ENCODE results near the gene CTU2.

Gene CTU2

GRCh38 chr16:88697116-88697830 is 9.0 kb upstream of the CTU2 start:
- no peak for DNase-seq (ENCODE audit: low read depth, low spot score)

DNA sequence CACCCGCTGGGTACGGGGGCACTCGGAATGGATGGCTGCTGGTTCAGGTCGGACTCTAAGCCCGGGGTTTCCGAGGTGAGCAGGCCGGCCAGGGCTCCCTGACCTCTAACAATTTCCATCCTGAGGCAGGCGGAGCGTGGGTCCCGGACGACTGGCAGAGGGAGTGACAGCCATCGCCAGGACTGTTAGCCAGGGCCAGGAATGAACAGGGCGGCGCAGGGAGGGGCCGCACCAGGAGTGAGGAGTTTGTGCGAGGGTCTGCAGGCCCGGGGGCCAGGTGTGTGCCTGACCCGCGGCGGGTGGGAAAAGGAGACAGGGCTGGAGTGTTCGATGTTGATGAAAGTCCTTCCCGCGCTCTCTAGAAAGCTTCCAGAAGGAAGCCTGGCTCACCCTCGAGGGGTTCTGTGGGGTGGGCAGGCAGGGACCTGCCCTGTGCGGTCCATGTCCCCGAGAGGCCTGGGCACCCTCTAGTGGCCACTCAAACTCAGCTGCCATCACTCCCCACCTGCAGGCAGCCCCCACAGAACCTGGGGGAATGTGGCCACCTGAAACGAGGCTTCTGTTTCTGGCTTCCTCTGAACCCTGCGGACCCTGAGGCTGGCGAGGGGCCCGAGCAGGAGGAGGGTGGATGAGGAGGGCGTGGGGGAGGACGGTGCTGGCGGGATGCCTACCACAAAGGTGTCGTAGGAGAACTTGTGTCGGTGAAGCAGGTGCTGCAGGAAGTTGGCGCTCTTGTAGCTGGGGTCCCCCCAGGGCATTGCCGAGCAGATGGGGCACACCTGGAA is 8.3 kb upstream of the CTU2 start:
- DNase-seq (ENCODE audit: low read depth, low spot score): no peak

DNA sequence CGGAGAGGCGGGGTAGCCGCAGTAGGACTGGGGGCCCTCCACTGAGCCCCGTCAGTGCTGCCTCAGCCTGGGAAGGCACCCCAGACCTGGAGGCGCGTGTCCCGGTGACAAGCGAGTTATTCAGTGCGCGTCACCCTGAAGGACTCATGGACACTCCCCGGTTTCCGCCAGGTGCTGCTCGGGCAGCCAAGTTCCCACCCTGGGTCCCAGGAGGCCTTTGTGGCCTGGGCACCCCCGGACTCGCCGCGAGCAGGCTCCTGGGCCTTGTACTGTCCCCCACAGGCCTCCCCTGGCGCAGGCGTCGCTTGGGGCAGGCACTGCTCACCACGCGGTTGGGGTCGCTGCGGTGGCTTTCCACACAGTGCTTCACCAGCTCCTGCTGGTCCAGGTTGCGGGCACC is 7.7 kb upstream of the CTU2 start:
- no peak for DNase-seq (ENCODE audit: low read depth, low spot score)

GRCh38 chr16:88699180-88699579 is 7.1 kb upstream of the CTU2 start:
- no peak for DNase-seq (ENCODE audit: low read depth, low spot score)

DNA sequence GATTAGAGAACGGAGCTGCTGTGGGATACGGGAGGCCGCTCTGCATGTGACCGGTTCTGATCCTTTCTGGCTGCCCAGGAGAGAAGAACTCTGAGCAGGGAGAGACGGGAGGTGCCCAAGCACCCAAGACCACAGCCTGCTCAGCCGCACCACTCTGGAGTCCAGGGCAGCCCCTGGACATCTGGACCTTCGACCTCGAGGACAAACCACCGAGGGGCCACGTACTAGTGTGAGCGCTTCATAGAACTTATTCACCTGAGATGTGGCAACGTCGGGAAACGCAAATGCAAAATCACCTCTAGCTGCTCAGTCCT is 6.0 kb upstream of the CTU2 start:
- no peak for DNase-seq (ENCODE audit: low read depth, low spot score)

DNA sequence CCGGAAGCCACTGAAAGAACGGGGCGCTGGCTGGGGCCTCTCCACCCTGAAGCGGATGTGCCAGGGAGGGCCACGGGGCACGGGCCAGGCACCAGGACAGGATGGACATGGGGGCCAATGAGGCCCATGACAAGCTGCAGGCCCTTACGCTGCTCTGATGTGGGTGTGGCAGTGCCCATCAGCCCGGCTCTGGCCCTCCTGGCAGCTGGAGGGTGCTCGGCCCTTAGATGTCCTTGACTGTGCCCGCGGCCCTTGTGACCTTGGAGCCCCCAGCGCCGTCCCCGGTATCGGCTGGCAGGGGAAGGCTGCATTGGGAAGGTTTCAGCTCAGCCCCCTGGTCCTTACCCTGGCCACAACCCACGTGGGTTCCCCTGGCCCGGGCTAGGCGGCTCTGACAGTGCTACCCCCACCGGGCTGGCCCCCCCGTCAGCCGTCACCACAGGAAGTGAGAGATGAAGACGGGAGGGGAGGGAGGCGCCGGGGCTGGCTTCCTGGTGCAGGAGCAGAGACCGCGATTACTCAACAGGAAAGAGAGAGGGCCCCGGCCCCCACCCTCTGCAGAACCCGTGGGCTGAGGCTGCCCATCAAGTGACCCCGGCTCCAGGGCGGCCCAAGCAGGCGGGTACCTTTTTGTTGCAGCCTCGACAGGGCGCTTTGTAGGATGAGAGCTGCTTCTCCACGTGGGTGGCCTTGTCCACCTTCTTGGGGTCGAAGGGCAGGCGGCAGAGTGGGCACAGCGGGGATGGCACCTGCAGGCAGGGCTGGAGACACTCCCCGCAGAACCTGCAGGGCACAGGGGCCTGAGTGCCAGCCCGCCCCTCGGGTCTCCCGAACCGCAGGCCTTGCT is 5.4 kb upstream of the CTU2 start:
- no peak for DNase-seq (ENCODE audit: low read depth, low spot score)

- DNase-seq (ENCODE audit: low read depth, low spot score): no peak
Measured at GRCh38 chr16:88701581-88702370, 4.5 kb upstream of the CTU2 start.

DNA sequence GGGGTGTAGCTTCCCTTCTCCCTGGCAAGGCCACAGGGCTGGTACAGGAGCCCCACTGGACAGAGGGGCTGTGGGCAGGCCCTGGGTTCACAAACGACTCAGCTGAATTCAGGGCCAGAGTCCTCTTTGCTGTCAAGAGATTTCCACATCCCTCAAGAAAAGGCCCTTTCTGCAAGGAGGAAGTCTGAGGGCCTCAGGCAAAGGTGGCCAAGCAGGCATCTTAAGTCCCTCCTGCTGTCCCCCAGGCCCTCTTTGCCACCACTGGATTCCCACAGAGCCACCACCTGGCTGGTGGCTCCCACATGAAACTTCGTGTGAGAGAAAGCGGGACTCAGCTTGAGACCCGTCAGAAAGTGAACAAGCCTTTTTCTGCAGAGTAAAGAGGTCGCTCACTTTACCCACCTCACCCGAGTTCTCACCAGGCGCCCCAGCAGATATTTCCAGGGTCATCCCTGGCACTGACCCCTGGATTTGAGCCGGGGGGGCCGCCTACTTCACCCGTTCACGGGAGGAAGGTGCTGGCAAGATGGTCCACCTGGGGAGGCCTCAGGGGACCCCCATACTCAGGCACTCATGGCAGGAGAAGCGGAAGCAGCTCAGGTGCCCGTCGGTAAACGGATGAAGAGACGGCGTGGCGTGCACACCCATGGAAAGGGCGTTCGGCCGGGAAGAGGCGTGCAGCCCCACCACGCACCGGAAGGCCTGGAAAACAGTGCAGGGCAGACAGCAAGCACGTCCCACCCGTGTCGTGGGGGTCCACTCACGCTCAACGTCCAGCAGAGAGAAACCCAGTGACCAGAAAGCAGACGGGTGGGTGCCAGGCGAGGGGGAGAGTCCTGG is 3.7 kb upstream of the CTU2 start:
- no peak for DNase-seq (ENCODE audit: low read depth, low spot score)

- DNase-seq (ENCODE audit: low read depth, low spot score): no peak
Measured at GRCh38 chr16:88703486-88704309, 2.6 kb upstream of the CTU2 start.

DNA sequence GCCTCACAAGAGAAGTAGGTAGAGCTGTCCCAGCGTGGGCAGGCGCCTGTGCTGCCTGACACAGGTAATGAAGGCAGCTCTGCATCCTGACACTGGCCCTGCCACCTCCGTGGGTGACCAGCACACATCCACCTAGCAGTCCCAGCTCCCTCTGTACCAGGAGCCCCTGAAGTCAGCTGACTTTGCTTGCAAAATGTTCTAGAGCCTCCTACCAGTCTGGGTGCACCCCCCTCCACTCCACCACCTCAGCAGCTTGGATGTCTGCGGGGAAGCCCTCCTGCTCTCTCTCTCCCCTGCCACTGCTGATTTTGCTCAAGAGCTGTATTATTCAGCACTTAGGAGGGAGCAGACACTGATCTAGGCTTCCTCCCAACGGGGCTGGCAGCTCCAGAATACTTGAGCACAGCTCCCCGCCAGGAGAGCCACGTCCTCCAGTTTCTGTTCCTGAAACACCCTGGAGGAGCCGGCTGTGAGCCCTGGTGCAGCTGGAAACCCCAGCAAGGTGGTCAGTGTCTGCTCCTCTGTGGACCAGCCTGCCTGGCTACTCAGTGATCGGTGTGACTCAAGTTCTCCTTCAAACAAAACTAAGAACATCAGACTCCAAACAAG is 1.1 kb upstream of the CTU2 start:
- DNase-seq (ENCODE audit: low read depth, low spot score): no peak

DNA sequence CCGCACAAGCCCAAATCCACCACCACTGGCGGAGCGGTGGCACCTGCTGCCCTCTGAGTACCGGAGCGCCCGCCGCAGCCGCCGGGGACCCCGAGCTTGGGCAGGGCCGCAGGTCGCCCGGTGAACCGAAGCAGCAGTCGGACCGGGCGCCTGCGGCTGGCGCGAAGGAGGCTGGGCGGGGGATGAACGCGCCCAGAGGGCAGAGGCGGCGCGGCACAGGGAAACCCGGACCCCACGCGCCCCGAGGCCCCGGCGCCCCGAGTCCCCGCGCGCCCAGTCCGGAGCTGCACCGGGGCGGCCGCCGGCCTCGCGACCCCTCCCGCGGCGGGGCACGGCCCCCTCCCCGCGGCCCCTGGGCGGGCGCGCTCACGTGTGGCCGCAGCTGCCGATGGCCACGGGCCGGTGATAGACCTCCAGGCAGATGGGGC is 488 bp upstream of the CTU2 start:
- DNase-seq (ENCODE audit: low read depth, low spot score): no peak

DNA sequence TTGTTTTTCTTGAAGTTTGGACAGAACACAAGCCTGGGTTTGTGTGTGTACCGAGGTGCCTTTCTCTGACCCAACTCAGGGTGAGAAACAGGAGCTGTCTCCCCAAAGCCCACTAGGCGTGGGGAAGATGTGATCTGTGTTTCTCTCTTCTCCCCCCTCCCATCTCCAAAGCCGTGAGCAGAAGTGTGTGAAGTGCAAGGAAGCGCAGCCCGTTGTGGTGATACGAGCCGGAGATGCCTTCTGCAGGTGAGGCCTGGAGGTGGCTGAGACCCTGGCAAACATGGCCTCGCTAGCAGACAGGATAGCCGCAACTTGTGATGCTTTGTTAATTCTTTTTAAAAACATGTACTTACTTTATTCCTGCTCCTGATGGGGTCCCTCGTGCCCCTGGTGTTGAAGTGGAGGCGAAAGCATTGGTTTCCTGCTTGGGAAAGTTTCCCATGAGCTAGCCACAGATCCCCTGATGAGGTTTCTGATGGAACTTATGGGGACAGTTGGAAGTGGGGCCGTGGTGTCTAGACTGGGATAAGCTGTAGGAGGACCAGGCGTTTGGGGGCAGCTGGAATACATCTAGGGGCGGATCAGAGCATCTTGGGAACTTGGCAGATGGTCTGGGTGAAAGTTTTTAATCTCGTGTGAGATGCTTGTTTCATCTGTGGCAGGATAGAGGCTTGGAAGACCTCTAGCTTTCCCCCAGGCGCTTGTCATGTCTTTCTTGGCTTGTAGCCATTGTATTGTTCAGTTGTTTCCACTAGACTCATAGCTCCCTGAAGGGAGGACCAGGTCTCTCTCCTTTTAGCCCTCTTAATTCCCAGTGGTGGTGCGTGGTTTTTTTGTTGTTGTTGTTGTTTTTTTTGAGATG is 893 bp downstream of the CTU2 start:
- no peak for DNase-seq (ENCODE audit: low read depth, low spot score)

- DNase-seq (ENCODE audit: low read depth, low spot score): no peak
Measured at GRCh38 chr16:88710556-88710955, 4.3 kb downstream of the CTU2 start.

DNA sequence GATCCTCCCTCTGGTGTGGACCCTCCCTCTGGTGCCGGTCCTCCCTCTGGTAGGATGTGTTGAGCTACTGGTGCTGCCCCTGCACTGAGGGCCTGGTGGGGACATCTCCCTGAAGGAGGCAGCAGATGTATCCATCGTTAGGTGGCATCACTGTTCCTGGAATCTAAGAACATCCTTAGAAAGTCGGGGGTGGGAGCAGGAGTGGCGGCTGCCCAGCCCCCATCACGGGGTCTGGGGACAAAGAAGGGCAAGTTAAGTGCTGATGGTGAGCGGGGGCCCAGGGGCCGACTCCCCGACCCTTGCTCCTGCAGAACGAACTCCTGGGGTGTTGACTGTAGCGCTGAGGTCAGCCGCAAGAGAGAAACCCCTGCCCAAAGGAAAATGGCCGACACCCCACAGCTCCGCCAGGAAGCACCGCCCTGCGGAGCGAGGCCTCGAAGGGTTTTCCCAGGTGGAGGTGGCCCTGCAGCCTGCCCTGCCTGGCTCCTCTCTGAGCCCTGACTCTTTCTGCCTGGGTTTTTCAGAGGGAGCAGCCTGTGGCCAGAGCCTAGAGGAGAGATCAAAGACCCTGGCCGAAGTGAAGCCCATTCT is 5.5 kb downstream of the CTU2 start:
- no peak for DNase-seq (ENCODE audit: low read depth, low spot score)

DNA sequence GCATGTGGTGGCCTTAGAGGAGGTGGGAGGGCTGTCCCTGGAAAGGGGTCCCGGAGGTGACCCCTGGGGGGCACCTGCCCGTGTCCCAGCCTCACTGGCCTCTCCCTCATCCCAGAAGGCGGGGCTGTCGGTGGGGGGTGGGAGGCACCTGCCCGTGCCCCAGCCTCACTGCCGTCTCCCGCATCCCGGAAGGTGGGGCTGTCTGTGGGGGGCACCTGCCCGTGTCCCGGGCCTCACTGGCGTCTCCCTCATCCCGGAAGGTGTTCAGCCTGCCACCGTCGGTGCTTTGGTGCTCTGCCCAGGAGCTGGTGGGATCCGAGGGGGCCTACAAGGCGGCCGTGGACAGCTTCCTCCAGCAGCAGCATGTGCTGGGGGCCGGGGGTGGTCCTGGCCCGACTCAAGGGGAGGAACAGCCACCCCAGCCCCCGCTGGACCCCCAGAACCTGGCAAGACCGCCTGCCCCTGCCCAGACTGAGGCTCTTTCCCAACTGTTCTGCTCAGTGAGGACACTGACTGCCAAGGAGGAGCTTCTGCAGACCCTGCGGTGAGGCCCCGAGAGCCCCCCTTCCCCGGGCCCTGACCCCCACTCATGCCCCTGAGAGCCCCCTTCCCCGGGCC is 6.2 kb downstream of the CTU2 start:
- no peak for DNase-seq (ENCODE audit: low read depth, low spot score)

- DNase-seq (ENCODE audit: low read depth, low spot score): no peak
Measured at GRCh38 chr16:88713054-88713453, 6.8 kb downstream of the CTU2 start.

GRCh38 chr16:88713568-88714419 is 7.5 kb downstream of the CTU2 start:
- DNase-seq (ENCODE audit: low read depth, low spot score): no peak

Measured in iPS DF 19.7 (cell line).